Measurements from ENCODE around the gene UNC5A.

The UNC5A gene

GRCh38 chr5:176781638-176782570 is 28.5 kb upstream of the UNC5A start:
- no peak for DNase-seq

- DNase-seq: no peak
Measured at GRCh38 chr5:176784218-176785165, 25.9 kb upstream of the UNC5A start.

- no peak for DNase-seq
Measured at GRCh38 chr5:176785184-176786145, 24.9 kb upstream of the UNC5A start.

DNA sequence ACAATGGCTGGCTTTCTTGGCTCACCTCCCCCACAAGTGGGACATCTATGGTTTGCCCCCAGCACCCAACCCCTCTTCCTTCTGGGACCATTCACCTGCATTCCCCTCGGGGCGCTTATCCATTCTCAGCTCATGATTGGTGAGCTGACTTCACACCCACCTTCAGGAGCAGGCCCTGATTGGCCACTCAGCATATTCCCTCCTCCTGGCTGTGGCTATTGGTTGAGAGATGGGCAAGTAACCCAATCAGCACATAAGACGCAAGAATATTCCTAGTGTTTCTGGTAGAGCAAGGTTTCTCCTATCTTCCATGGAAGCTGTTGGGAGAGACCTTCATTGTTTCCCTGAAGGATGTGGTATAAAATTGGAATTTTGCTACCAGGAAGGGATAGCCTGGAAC is 22.7 kb upstream of the UNC5A start:
- no peak for DNase-seq

- no peak for DNase-seq
Measured at GRCh38 chr5:176788091-176788490, 22.3 kb upstream of the UNC5A start.

DNA sequence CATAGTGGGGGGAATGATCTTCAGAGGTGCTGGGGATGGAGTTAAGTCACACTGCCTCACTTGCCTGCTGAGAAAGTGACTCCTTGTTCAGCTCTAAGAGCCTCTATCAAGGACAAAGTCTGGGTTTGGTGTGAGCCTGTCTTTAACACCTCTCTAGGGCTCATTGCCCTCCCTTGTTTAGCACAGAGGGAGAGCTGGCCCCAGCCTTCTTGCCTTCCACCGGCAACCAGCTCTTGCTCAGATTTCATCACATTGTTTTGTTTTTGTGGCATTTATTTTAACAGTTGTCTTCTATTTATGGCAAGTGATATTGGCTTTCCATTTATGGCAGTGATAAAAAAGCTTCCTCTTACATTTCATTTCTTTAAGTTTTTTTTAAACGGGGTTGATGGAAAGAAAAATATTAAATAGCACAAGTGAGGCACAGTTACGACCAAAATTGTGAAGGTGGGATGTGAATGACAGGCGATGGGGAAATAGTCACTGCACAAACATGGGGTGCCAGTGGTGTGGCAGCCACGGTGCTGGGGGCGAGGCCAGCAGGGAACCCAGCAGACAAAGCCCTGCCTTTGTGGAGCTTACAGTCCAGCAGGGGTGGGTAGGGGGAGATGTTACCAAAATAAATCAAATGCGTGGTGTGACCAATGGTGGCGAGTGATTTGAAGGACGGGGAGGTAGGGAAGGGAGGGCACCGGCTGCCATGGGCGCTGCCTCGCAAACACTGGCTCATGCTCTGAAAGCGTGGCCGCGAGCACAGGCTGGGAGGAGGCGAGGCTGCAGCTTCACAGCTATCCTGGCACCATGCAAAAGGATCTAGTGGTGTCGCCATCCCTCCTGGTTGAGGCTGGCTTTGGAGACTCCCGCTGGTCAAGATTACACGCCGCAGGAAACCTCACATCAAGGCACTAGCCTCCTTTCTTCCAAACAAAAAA is 21.2 kb upstream of the UNC5A start:
- DNase-seq: no peak

DNA sequence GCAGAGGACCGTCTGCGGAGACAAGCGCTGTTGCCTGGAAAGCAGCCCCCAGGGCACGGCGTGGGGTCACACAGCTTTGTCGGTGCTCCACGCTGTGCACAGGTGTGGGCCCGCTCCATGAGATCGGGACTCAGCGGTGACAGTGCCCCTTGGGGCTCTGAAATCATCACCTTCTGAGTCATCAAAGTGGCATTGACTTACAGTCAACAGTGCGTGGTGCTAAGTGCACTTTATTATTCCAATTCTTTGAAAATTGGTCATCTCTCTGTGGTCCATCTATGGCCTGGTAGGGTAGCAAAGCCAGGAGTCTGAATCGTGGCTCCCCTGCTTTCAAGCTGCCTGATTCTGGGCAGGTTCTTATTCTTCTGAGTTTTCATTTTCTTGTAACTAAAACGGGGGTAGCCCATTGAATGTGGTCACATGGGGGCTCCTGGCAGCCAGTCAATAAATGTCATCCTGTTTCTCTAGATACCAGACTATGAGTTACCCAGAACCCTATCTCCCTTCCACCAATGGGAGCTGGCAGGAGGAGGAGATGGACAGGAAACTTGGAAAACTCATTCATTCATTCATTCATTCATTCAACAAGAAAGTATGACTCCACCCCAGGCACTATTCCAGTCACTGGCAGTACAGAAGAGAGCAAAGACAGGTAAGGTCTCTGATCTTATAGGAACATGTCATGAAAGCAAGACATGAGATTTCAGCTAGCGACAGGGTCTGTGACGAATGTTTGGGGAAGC is 20.3 kb upstream of the UNC5A start:
- no peak for DNase-seq

GRCh38 chr5:176790941-176791340 is 19.4 kb upstream of the UNC5A start:
- DNase-seq: no peak

GRCh38 chr5:176792655-176793342 is 17.6 kb upstream of the UNC5A start:
- DNase-seq: no peak

DNA sequence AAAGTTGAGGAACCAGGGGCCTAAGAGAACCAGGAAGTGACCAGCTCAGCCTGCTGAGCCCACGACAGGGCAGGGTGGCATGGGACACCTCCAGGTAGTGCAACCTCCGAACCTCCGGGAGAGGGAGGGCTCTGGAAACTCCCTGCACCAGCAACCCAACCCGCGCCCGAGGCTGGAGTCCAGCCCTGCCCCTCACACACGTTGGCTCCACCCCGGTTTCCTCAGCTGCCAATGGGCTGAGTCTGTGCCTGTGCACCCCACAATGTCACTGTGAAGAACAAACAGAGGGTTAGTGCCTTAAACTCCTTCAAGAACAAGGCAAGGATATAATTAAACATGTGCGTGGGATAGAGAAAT is 17.0 kb upstream of the UNC5A start:
- DNase-seq: no peak

- DNase-seq: no peak
Measured at GRCh38 chr5:176793736-176794135, 16.6 kb upstream of the UNC5A start.

DNA sequence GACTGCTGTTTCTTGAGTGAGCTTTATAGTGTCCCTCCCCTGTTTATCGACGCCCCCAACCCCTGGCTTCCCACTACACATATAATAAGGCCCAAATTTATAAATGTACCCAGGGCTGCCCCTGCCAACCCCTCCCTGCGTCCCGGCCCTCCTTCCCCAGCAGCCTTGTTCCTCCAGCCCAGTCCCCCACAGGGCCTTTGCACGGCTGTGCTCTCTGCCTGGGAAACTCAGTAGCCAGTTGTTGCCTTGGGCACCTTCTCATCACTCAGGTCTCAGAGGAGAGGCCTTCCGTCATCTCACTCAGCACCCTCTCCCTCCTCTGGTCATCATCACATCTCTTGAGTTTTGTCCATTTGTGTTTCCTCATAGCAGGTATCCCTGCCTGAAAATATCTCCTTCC is 15.8 kb upstream of the UNC5A start:
- DNase-seq: no peak

- no peak for DNase-seq
Measured at GRCh38 chr5:176796411-176796810, 13.9 kb upstream of the UNC5A start.

DNA sequence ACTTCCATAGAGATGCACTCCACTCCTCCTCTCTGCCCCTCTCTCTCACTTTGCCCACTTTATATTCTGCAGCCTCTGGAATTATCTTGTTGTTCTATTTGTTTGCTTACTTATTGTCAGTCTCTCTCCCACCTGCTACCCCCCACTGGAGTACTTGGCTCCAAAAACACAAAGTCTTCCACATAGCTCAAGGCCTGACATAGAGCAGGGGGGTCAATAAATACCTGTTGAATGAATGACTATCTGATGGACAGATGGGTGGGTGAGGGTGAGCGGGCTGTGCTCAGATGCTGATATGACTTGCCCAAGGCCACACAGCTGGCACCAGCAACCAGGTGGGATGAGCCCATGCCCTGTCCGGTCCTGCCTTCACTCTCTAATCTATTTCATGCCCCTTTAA is 13.4 kb upstream of the UNC5A start:
- DNase-seq: no peak

DNA sequence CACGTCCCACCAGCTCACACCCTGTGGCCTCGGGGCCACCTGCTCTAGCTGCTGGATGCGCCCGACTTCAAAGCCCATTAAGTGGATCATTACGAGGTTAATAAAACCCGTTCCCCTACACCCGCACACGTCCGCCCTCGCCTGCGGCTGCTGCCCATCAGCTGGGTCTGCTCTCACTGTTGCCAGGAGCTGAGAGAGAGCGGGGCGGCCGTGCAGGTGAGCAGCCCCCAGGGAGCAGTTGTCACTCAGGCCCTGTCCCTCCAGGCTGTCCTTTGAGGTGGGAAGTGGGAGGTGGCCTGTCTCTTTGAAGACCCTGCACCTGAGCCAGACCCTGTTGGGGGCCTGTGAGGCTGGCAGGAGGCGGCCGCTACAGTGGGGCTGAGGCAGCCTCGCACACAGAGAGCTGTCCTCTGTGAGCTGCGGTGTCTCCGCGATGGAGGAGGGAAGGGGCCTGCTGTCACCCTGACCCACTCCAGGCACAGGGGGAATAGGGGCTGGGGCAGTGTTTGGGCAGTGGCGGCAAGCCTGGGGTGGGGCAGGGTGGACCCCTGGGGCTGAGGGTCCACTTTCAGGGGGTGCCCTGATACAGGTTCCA is 12.8 kb upstream of the UNC5A start:
- DNase-seq: no peak

- DNase-seq: no peak
Measured at GRCh38 chr5:176798086-176798876, 12.1 kb upstream of the UNC5A start.

- DNase-seq: no peak
Measured at GRCh38 chr5:176798949-176799348, 11.4 kb upstream of the UNC5A start.

GRCh38 chr5:176799488-176799887 is 10.9 kb upstream of the UNC5A start:
- no peak for DNase-seq

DNA sequence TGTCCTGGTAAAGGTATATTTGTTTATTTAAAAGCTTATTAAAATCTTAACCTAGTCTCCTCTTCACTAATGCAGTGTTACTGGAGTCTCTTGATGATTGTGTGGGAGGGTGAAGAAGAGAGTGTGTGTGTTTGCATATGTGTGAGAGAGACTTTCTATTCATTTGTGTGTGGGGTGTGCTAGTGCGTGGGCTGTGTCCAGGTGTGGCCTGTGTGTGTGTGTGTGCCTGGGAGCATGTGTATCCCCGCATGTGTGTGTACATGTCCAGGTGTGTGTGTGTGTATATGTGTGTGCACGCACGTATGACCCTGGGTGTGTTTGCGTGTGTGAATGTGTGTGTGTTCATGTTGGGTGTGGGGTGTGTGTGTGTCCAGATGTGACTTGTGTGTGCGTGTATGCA is 10.3 kb upstream of the UNC5A start:
- DNase-seq: no peak
